Measurements from ENCODE around the gene BTG4. TPM values are rescaled to one million over a fixed set of nuclear protein-coding genes. Genes with fewer than 3 reads are reported as not detected.

The BTG4 gene
- total and polyA plus RNA-seq, 2 experiments from 2014 or later: 0.21 to 0.31 TPM

DNA sequence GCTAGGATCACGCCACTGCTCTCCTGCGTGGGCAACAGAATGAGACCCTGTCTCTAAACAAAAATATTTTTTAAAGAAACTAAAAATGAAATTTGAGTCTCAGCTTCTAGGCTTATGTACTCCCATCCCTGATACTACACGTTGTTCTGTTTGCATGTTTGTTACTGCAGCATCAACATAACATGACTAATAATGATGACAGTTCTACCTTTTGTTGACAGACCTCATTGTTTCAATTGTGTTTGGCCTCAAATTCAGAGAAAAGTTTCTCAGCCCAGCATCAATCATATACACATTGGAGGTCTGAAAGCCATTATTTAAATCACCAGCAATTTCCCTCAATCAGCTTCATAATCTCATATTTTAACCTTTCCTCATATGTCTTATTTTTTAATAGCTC, 49.1 kb upstream of the BTG4 start:
- Histone ChIP-seq H3F3A (replicated peaks; ENCODE audit: low read depth) (no peaks in the 10 kb centered on the region), H4K20me1 (replicated peaks; ENCODE audit: insufficient read depth) (no peaks in the 10 kb centered on the region), H3K36me3 (ENCODE audit: insufficient read depth) (peaks cover 2% of the 10 kb centered on the region; the same call in 1 of the 2 replicates), H3K9me2 (ENCODE audit: insufficient read depth) (no peaks in the 10 kb centered on the region), H3K4me2 (0 out of 2 replicates have a peak overlapping the region, but pooled peaks have one; percentile 17), H3K4me3 (no peak overlapping the region), H3K27me3 (ENCODE audit: insufficient read depth) (no peaks in the 10 kb centered on the region), H2AFZ (no peak overlapping the region), H3K27ac (ENCODE audit: low read depth) (peak overlapping the region; percentile 51), H3K4me1 (ENCODE audit: insufficient read depth) (peaks cover 45% of the 10 kb centered on the region), H3K79me2 (replicated peaks; ENCODE audit: insufficient read depth) (no peaks in the 10 kb centered on the region)
- peaks cover 11% of the 10 kb centered on the region for H3K9me3 Mint-ChIP-seq
- DNase-seq (ENCODE audit: low spot score) (no peak), ATAC-seq (no peak)
- H3K27ac Mint-ChIP-seq: no peak overlapping the region
- peaks cover 13% of the 10 kb centered on the region; the same call in 2 of the 3 replicates for H3K36me3 Mint-ChIP-seq (ENCODE audit: low read depth)
- H3K4me3 Mint-ChIP-seq: no peak overlapping the region
- no peak for TF ChIP-seq NANOG (IDR thresholded peaks at IDR 0.05; ENCODE audit: borderline replicate concordance)
- no peak for TF ChIP-seq STAT1 (IDR thresholded peaks at IDR 0.05; ENCODE audit: unreplicated experiment)
- TF ChIP-seq, protein P1, sequence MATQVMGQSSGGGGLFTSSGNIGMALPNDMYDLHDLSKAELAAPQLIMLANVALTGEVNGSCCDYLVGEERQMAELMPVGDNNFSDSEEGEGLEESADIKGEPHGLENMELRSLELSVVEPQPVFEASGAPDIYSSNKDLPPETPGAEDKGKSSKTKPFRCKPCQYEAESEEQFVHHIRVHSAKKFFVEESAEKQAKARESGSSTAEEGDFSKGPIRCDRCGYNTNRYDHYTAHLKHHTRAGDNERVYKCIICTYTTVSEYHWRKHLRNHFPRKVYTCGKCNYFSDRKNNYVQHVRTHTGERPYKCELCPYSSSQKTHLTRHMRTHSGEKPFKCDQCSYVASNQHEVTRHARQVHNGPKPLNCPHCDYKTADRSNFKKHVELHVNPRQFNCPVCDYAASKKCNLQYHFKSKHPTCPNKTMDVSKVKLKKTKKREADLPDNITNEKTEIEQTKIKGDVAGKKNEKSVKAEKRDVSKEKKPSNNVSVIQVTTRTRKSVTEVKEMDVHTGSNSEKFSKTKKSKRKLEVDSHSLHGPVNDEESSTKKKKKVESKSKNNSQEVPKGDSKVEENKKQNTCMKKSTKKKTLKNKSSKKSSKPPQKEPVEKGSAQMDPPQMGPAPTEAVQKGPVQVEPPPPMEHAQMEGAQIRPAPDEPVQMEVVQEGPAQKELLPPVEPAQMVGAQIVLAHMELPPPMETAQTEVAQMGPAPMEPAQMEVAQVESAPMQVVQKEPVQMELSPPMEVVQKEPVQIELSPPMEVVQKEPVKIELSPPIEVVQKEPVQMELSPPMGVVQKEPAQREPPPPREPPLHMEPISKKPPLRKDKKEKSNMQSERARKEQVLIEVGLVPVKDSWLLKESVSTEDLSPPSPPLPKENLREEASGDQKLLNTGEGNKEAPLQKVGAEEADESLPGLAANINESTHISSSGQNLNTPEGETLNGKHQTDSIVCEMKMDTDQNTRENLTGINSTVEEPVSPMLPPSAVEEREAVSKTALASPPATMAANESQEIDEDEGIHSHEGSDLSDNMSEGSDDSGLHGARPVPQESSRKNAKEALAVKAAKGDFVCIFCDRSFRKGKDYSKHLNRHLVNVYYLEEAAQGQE (IDR thresholded peaks at IDR 0.05; ENCODE audit: unreplicated experiment): no peak
- no peak for TF ChIP-seq ZNF331 (CRISPR knock-in tag; IDR thresholded peaks at IDR 0.05; ENCODE audit: low read depth)
- H3K4me1 Mint-ChIP-seq: peaks cover 32% of the 10 kb centered on the region
- H3K27me3 Mint-ChIP-seq (ENCODE audit: insufficient read depth, low read depth, poor library complexity): peaks cover 10% of the 10 kb centered on the region

DNA sequence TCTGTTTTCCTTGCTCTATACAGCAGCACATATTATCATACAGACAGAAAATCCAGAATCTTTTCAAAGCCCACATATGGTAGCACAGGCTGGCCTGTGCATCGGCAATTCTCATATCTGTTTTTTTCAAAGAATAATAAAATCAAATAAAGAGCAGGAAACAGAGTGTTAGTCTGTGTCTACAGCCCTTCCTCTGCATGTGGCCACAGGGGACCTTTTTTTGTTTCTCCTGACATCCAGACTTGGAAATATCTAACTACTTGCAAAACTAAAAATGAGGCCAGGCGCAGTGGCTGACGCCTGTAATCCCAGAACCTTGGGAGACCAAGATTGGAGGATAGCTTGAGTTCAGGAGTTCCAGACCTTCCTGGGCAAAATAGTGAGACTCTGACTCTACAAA, 48.6 kb upstream of the BTG4 start:
- no peak overlapping the region for H3K4me2 ChIP-seq
- peaks cover 40% of the 10 kb centered on the region for H3K4me1 ChIP-seq (ENCODE audit: insufficient read depth)
- no peaks in the 10 kb centered on the region for H3K27me3 ChIP-seq (ENCODE audit: insufficient read depth)
- ATAC-seq (no peak), DNase-seq (ENCODE audit: low spot score) (no peak)
- no peak overlapping the region for H3K27ac Mint-ChIP-seq
- H2AFZ ChIP-seq: no peak overlapping the region
- H3F3A ChIP-seq (replicated peaks; ENCODE audit: low read depth): no peaks in the 10 kb centered on the region
- H4K20me1 ChIP-seq (replicated peaks; ENCODE audit: insufficient read depth): no peaks in the 10 kb centered on the region
- peaks cover 10% of the 10 kb centered on the region for H3K27me3 Mint-ChIP-seq (ENCODE audit: insufficient read depth, low read depth, poor library complexity)
- no peaks in the 10 kb centered on the region for H3K79me2 ChIP-seq (replicated peaks; ENCODE audit: insufficient read depth)
- no peak overlapping the region for H3K4me3 ChIP-seq
- peaks cover 28% of the 10 kb centered on the region for H3K4me1 Mint-ChIP-seq
- peaks cover 17% of the 10 kb centered on the region for H3K36me3 Mint-ChIP-seq (ENCODE audit: low read depth)
- no peak overlapping the region for H3K27ac ChIP-seq (ENCODE audit: low read depth)
- H3K4me3 Mint-ChIP-seq: no peak overlapping the region
- peaks cover 7% of the 10 kb centered on the region; the same call in 1 of the 2 replicates for H3K36me3 ChIP-seq (ENCODE audit: insufficient read depth)
- H3K9me2 ChIP-seq (ENCODE audit: insufficient read depth): no peaks in the 10 kb centered on the region
- H3K9me3 Mint-ChIP-seq: peaks cover 16% of the 10 kb centered on the region
- TF ChIP-seq POLR2AphosphoS5 (IDR thresholded peaks at IDR 0.05; ENCODE audit: low read depth) (no peak), EZH2phosphoT487 (IDR thresholded peaks at IDR 0.05; ENCODE audit: unreplicated experiment) (no peak), JUNB (IDR thresholded peaks at IDR 0.05; ENCODE audit: unreplicated experiment) (no peak), ZNF331 (CRISPR knock-in tag; IDR thresholded peaks at IDR 0.05; ENCODE audit: low read depth) (no peak), NANOG (IDR thresholded peaks at IDR 0.05; ENCODE audit: borderline replicate concordance) (no peak), STAT1 (IDR thresholded peaks at IDR 0.05; ENCODE audit: unreplicated experiment) (no peak), CREB1 (CRISPR knock-in tag; IDR thresholded peaks at IDR 0.05; ENCODE audit: low read depth) (no peak), ZNF114 (CRISPR knock-in tag; IDR thresholded peaks at IDR 0.05) (no peak), EZH2 (IDR thresholded peaks at IDR 0.05; ENCODE audit: low read depth, unreplicated experiment) (no peak)
- TF ChIP-seq, protein P2, sequence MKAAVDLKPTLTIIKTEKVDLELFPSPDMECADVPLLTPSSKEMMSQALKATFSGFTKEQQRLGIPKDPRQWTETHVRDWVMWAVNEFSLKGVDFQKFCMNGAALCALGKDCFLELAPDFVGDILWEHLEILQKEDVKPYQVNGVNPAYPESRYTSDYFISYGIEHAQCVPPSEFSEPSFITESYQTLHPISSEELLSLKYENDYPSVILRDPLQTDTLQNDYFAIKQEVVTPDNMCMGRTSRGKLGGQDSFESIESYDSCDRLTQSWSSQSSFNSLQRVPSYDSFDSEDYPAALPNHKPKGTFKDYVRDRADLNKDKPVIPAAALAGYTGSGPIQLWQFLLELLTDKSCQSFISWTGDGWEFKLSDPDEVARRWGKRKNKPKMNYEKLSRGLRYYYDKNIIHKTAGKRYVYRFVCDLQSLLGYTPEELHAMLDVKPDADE (IDR thresholded peaks at IDR 0.05): no peak
- TF ChIP-seq, protein P3, sequence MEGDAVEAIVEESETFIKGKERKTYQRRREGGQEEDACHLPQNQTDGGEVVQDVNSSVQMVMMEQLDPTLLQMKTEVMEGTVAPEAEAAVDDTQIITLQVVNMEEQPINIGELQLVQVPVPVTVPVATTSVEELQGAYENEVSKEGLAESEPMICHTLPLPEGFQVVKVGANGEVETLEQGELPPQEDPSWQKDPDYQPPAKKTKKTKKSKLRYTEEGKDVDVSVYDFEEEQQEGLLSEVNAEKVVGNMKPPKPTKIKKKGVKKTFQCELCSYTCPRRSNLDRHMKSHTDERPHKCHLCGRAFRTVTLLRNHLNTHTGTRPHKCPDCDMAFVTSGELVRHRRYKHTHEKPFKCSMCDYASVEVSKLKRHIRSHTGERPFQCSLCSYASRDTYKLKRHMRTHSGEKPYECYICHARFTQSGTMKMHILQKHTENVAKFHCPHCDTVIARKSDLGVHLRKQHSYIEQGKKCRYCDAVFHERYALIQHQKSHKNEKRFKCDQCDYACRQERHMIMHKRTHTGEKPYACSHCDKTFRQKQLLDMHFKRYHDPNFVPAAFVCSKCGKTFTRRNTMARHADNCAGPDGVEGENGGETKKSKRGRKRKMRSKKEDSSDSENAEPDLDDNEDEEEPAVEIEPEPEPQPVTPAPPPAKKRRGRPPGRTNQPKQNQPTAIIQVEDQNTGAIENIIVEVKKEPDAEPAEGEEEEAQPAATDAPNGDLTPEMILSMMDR (conservative IDR thresholded peaks at IDR 0.05; ENCODE audit: low read depth in 2 of 2): no peak
- TF ChIP-seq, protein P1 (IDR thresholded peaks at IDR 0.05; ENCODE audit: unreplicated experiment): no peak

All from GM23338 (cell line).